Retinal pigment epithelial cell (primary cell): Measurements from ENCODE around the gene SIGLEC1.

ENCODE experiments used
- DNase-seq: peaks from one replicate; pipeline ENCODE4 v3.0.0-alpha.2; 2010; ENCODE audit warnings: low read depth
- H3K4me3 ChIP-seq: 2 replicates; pipeline ENCODE4 v1.5.1; 2011; ENCODE audit warnings: mild to moderate bottlenecking, low read length, control low read depth, moderate library complexity
- CTCF ChIP-seq: conservative IDR thresholded peaks from 2 replicates; pipeline ENCODE4 v1.5.1; 2011; ENCODE audit warnings: low read depth, low read length, control low read depth, inconsistent platforms

Gene SIGLEC1

GRCh38 chr20:3712279-3712873 is at the start of gene SIGLEC1:
SIGLEC1 (minus strand) TSS chr20:3712600; CDS start chr20:3707128, 5,472 bp downstream.
- DNase-seq = no peak
- TF ChIP-seq CTCF = no peak
- H3K4me3 ChIP-seq = no peak within 1 kb of the TSS

GRCh38 chr20:3760655-3761348 is 48.4 kb upstream of the SIGLEC1 start:
- H3K4me3 ChIP-seq = no peak overlapping the region
- no peak for TF ChIP-seq CTCF
- no peak for DNase-seq

DNA sequence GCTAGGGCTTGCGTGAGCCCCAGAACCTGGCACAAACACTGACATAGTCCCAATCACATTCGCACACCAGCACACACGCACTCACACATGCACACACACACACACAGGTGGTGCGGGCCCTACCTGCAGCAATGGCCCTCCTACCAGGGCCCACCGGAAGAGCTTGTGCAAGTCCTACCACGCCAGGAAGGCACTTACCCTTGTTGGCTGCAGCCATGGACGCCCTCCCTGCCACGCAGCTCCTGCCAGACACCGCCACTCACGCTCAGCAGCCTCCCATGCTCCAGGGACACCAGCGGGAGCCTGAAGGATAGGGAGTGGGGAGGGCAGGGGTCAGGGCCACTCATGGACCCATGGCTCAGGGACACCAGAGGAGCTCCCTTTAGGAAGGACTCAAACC is 47.5 kb upstream of the SIGLEC1 start:
- no peak overlapping the region for H3K4me3 ChIP-seq
- no peak for TF ChIP-seq CTCF
- DNase-seq = no peak

GRCh38 chr20:3759316-3759823 is 47.0 kb upstream of the SIGLEC1 start:
- no peak overlapping the region for H3K4me3 ChIP-seq
- DNase-seq = no peak
- TF ChIP-seq CTCF = no peak

- no peak overlapping the region for H3K4me3 ChIP-seq
- TF ChIP-seq CTCF = no peak
- no peak for DNase-seq
These were observed 46.2 kb upstream of the SIGLEC1 start for GRCh38 chr20:3758566-3758965.

GRCh38 chr20:3757268-3757667 is 44.9 kb upstream of the SIGLEC1 start:
- H3K4me3 ChIP-seq = no peak overlapping the region
- no peak for TF ChIP-seq CTCF
- no peak for DNase-seq

GRCh38 chr20:3755814-3756480 is 43.5 kb upstream of the SIGLEC1 start:
- TF ChIP-seq CTCF = no peak
- H3K4me3 ChIP-seq = no peak overlapping the region
- no peak for DNase-seq
